Suprapubic skin (tissue), 4 donors: ENCODE data around the gene NDUFC1. TPM values are rescaled to one million over a fixed set of nuclear protein-coding genes. Genes with fewer than 3 reads are reported as not detected.

Source experiments
- DNase-seq, 2 donors: peaks; one replicate each; pipeline ENCODE4 v3.0.0-alpha.2; 2019; ENCODE audit warnings: low spot score in 2 of 2
- H3K27ac ChIP-seq: fragments of 200-600 bp; sonication (generic); one replicate; pipeline ENCODE4 v1.5.1; 2019
- H3K27me3 ChIP-seq: fragments of 200-600 bp; sonication (generic); one replicate; pipeline ENCODE4 v1.5.1; 2019
- H3K36me3 ChIP-seq: fragments of 200-600 bp; sonication (generic); one replicate; pipeline ENCODE4 v1.5.1; 2019
- H3K4me1 ChIP-seq: fragments of 200-600 bp; sonication (generic); one replicate; pipeline ENCODE4 v1.5.1; 2019
- H3K4me3 ChIP-seq: fragments of 200-600 bp; sonication (generic); one replicate; pipeline ENCODE4 v1.5.1; 2019; ENCODE audit warnings: mild to moderate bottlenecking
- H3K9me3 ChIP-seq: fragments of 200-600 bp; sonication (generic); one replicate; pipeline ENCODE4 v1.5.1; 2019
- EP300 ChIP-seq: sonication (generic); formaldehyde crosslinking; IDR thresholded peaks from one replicate; pipeline ENCODE4 v1.6.1; 2017; ENCODE audit warnings: antibody characterized with exemption
- POLR2A ChIP-seq, 2 donors: fragments of 450-650 bp; IDR thresholded peaks; one replicate each; pipeline ENCODE4 v1.6.1; 2017; ENCODE audit warnings: antibody characterized with exemption in 2 of 2, mild to moderate bottlenecking in 2 of 2, moderate library complexity in 2 of 2
- POLR2AphosphoS5 ChIP-seq, 3 donors: sonication (generic); formaldehyde crosslinking; IDR thresholded peaks; one replicate each; pipeline ENCODE4 v1.6.1; 2017; ENCODE audit warnings: antibody characterized with exemption in 3 of 3
- whole genome bisulfite sequencing: methylation state at CpG from one replicate; pipeline ENCODE4 v1.1.5; 2018; 5-methylcytosine and 5-hydroxymethylcytosine counted together
- total RNA-seq, 4 donors: library from RNA; depleted of rRNA; stranded (reverse); fragments of >200 nt; gene quantifications; one replicate each; pipeline ENCODE4 v1.1.0, GENCODE V29; 2016
- TF ChIP-seq, protein P1 (sequence below), 2 donors: fragments of 200-600 bp in 1 of 2; fragments of 450-650 bp in 1 of 2; sonication (generic) in 1 of 2; IDR thresholded peaks; one replicate each; pipeline ENCODE4 v1.5.1; 2016 to 2019; ENCODE audit warnings: antibody characterized with exemption in 2 of 2, mild to moderate bottlenecking in 1 of 2, moderate library complexity in 1 of 2

Gene NDUFC1
- total RNA-seq, 4 donors from 2014 or later: 23.1 to 78.2 (median 54.5) TPM

DNA sequence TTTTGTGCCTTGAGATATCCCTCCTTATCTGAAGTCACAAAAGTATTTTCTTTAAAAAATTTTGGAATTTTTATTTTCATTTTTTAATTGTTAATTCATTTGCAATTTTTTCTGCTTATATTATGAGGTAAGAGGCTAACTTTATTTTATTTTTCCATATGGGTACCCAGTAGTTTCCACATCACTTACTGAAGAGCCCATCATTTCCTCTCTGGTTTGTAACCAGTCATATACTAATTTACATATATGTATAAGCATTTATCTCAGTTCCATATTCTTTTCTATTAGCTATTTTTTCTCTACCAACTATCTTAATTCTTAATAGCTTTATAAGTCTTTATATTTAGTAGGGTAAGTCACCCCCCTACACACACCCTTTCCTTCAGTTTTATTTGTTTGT is 49.2 kb downstream of the NDUFC1 start:
- H3K27ac ChIP-seq: no peak overlapping the region
- H3K4me1 ChIP-seq: peaks cover 2% of the 10 kb centered on the region
- no peak for DNase-seq
- no peak overlapping the region for H3K4me3 ChIP-seq
- no peaks in the 10 kb centered on the region for H3K9me3 ChIP-seq
- no peaks in the 10 kb centered on the region for H3K36me3 ChIP-seq
- no peak for TF ChIP-seq POLR2AphosphoS5 (IDR thresholded peaks at IDR 0.05)
- no peak for TF ChIP-seq EP300
- TF ChIP-seq, protein P1, sequence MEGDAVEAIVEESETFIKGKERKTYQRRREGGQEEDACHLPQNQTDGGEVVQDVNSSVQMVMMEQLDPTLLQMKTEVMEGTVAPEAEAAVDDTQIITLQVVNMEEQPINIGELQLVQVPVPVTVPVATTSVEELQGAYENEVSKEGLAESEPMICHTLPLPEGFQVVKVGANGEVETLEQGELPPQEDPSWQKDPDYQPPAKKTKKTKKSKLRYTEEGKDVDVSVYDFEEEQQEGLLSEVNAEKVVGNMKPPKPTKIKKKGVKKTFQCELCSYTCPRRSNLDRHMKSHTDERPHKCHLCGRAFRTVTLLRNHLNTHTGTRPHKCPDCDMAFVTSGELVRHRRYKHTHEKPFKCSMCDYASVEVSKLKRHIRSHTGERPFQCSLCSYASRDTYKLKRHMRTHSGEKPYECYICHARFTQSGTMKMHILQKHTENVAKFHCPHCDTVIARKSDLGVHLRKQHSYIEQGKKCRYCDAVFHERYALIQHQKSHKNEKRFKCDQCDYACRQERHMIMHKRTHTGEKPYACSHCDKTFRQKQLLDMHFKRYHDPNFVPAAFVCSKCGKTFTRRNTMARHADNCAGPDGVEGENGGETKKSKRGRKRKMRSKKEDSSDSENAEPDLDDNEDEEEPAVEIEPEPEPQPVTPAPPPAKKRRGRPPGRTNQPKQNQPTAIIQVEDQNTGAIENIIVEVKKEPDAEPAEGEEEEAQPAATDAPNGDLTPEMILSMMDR (IDR thresholded peaks at IDR 0.05): no peak
- TF ChIP-seq POLR2A (IDR thresholded peaks at IDR 0.05): no peak
- H3K27me3 ChIP-seq: no peaks in the 10 kb centered on the region

DNA sequence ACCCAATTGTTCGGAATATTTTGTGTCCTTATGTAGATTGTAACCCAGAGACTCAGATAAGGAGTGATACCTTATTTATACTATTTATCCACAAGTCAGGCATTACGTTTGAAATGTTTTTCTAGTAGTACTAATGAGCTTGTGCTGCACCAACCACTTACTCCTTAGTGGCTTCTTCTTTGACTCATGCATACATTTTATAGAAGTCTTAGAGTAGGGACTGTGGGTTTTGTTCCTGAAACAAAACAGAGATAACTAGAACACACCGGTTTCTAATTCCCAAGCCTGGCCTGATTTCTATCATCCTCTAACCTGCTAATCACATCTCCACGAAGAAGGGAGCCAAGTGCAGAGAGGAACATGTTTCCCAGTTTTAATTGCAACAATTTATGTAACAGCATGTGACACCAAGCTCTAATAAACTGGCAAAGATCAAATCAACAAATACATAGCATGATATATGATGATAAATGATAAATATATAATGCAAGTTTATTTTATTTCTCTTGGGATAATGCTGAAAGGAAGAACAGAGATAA is 54.5 kb downstream of the NDUFC1 start:
- H3K4me3 ChIP-seq: no peak overlapping the region
- no peak for DNase-seq
- H3K36me3 ChIP-seq: no peaks in the 10 kb centered on the region
- 48% methylated on average over 4 of the region's 4 CpGs for WGBS
- H3K27me3 ChIP-seq: no peaks in the 10 kb centered on the region
- peaks cover 9% of the 10 kb centered on the region for H3K4me1 ChIP-seq
- no peaks in the 10 kb centered on the region for H3K9me3 ChIP-seq
- H3K27ac ChIP-seq: no peak overlapping the region
- TF ChIP-seq POLR2A (IDR thresholded peaks at IDR 0.05): no peak
- no peak for TF ChIP-seq POLR2AphosphoS5 (IDR thresholded peaks at IDR 0.05)
- TF ChIP-seq, protein P1 (IDR thresholded peaks at IDR 0.05): no peak
- TF ChIP-seq EP300: no peak

DNA sequence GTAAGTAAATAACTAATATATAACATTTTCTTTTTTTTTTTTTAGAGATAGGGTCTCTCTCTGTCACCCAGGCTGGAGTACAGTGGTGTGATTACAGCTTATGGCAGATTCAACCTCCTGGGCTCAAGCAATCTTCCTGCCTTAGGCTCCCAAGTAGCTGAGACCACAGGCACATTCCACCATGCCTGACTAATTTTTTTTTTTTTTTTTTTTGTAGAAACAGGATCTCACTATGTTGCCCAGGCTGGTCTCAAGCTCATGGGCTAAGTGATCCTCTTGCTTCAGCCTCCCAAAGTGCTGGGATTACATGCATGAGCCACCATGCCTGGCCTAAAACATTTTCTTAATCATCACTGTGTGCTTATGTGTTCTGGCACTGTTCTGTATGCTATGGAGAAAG is 55.0 kb downstream of the NDUFC1 start:
- H3K27ac ChIP-seq: no peak overlapping the region
- TF ChIP-seq POLR2A (IDR thresholded peaks at IDR 0.05): no peak
- TF ChIP-seq, protein P1 (IDR thresholded peaks at IDR 0.05): no peak
- TF ChIP-seq POLR2AphosphoS5 (IDR thresholded peaks at IDR 0.05): no peak
- no peak for TF ChIP-seq EP300

DNA sequence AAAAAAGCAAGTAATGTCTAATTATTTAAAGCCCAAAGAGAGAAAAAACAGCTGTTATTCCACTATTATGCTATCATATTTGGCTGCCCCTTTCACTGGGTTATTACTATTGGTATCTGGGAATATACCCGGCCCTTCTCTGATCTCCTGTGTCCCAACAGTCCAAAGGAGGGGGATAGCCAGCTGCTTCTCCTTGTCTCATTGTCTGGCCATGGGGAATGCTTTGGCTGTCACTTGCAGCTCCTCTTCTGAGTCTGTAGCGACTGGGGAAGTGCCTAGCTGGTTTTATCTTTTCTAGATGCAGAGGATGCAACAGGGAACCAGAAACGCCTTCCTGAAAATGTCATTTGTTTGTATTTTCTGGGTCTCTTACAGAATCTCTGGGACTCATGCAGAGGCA is 56.1 kb downstream of the NDUFC1 start:
- DNase-seq: no peak
- Histone ChIP-seq H3K4me1 (peaks cover 15% of the 10 kb centered on the region), H3K36me3 (no peaks in the 10 kb centered on the region), H3K27me3 (no peaks in the 10 kb centered on the region), H3K4me3 (no peak overlapping the region), H3K27ac (no peak overlapping the region), H3K9me3 (no peaks in the 10 kb centered on the region)
- 65% methylated on average over 3 of the region's 3 CpGs for WGBS
- TF ChIP-seq, protein P1 (IDR thresholded peaks at IDR 0.05): no peak
- TF ChIP-seq EP300 (no peak), POLR2A (IDR thresholded peaks at IDR 0.05) (no peak), POLR2AphosphoS5 (IDR thresholded peaks at IDR 0.05) (no peak)

More for the DNA sequence above, 55.0 kb downstream of the NDUFC1 start:
- no peaks in the 10 kb centered on the region for H3K27me3 ChIP-seq
- no peak for DNase-seq
- H3K36me3 ChIP-seq: no peaks in the 10 kb centered on the region
- H3K4me1 ChIP-seq: peaks cover 14% of the 10 kb centered on the region
- H3K9me3 ChIP-seq: no peaks in the 10 kb centered on the region
- H3K4me3 ChIP-seq: no peak overlapping the region

DNA sequence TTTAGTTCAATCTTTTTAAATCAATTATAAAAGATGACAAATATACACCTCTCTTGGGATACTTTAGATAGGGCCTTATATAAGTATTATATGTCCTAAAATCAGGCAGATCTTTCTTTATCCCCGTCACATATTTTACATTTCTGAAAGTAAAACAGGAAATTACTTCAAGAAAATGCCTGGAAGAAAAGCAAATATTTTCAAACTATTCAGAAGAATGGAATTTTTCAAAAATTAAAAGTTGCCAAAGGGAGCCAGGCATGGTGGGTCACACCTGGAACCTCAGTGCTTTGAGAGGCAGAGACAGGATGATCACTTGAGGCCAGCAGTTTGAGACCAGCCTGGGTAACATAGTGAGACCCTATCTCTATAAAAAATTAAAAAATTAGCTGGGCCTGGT is 56.7 kb downstream of the NDUFC1 start:
- TF ChIP-seq, protein P1 (IDR thresholded peaks at IDR 0.05): no peak
- TF ChIP-seq EP300 (no peak), POLR2AphosphoS5 (IDR thresholded peaks at IDR 0.05) (no peak), POLR2A (IDR thresholded peaks at IDR 0.05) (no peak)
- no peaks in the 10 kb centered on the region for H3K9me3 ChIP-seq
- no peaks in the 10 kb centered on the region for H3K36me3 ChIP-seq
- WGBS: 78% methylated on average over 1 of the region's 1 CpG
- H3K27me3 ChIP-seq: no peaks in the 10 kb centered on the region
- no peak overlapping the region for H3K4me3 ChIP-seq
- peaks cover 15% of the 10 kb centered on the region for H3K4me1 ChIP-seq
- DNase-seq: no peak
- H3K27ac ChIP-seq: no peak overlapping the region
